OCI-M2 (cell line): ENCODE results near the gene TCF3.

Source experiments
- DNase-seq: peaks from one replicate; lab custom pipeline; 2025; ENCODE audit not compliant: unreplicated experiment; lab: John Stamatoyannopoulos, UW

TCF3 gene

GRCh38 chr19:1631557-1632100, 20.8 kb downstream of the TCF3 start:
- DNase-seq = no peak

GRCh38 chr19:1630811-1631210, 21.6 kb downstream of the TCF3 start:
- no peak for DNase-seq

DNA sequence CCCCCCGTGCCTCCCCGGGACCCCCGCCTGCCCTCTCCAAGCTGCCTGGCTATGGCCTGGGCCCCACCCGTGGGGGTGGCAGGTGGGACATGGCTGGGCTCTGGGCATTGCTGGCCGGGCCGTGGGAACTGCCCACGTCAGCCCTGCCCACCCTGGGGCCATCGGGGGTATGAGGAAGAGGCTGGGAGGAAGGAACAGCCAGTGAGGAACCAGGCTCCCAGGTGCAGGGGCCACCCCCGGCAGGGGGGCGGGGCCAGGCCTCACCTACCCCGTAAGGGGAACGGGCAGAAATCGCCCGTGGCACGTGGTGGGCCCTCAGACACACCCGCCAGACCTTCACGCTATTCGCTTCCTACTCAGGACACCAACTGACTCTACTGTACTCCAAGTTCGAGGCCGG, 22.4 kb downstream of the TCF3 start:
- DNase-seq = no peak

DNA sequence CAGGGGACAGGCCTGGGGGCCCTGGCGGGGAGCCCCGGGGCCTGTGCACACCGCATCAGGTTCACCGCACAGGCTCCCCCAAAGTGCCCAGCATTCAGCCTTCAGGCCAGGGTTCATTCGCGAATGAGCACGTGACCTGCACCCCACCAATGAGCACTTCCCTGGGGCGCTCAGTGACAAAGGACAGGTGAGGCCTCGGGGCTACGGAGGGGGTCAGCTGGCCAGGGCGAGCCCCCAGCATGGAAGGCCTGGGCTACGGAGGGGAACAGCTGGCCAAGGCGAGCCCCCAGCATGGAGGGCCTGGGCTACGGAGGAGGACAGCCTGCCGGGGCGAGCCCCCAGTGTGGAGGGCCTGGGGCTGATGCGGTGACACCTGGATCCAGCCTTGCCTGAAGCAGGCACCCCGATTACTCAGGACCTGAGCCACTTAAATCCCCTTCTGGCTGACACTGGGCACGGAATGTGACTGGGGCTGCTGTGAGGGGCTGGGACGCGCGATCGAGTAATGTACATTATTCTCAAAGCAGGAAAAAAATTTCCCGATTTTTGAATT, 23.1 kb downstream of the TCF3 start:
- no peak for DNase-seq

- no peak for DNase-seq
Measured at GRCh38 chr19:1627194-1627593, 25.2 kb downstream of the TCF3 start.

- DNase-seq = no peak
Measured at GRCh38 chr19:1626417-1627010, 25.9 kb downstream of the TCF3 start.

DNA sequence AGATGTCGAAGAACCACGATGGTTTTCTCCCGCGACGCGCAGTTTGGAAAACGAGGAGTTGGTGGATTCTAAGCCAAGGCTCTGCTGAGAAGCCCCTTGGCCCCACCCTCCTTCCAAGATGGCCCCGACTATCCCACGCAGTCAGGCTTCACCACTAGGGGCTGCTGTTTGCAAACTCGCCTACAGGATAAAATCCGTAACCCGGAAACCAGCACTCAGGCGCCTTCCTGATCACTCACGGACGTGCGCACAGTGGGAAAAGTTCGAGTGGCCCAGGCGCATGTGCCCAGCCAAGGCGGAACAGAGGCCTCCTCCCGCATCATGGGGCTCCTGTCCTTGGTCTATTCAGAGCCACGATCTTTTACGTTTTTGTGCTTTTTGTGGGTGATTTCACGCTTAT, 28.0 kb downstream of the TCF3 start:
- no peak for DNase-seq

DNA sequence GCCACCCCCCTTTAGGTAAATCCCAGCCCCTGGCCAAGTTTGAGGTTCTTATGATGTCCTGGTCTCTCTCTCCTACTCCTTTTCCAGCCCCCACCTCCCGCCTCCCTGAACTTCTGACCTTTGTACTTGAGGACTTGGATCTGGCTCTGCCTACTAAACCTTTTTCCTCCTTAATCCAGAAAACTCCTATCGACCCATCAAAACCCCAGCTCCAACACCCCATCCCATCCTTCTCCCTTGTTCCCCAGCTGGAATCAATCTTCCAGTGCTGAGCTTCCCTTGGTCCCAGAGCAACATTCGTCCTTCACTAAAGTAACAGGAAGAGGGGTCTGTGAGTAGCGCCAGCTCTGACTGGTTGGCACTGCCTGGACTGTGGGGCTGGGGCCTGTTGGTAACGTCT, 29.9 kb downstream of the TCF3 start:
- DNase-seq = no peak

DNA sequence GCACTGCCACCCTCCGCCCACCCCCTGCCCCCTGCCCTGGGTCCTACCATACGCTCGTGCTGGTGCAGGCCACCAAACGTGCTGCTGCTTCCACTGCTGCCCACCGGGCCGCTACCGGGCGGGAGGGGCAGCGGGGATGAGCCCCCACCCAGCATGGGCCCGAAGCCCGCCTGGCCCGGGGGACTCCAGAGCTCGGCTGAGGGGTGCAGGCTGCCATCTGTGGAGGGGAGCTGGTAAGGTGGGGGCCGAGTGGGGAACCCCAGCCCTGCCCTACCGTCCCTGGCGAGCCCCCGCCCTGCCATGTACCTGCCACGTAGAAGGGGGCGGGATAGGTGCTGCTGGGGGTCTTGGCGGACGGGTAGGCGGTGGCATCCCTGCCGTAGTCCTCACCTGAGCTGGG, 30.4 kb downstream of the TCF3 start:
- no peak for DNase-seq

- DNase-seq = no peak
Measured at GRCh38 chr19:1621574-1621973, 30.8 kb downstream of the TCF3 start.

DNA sequence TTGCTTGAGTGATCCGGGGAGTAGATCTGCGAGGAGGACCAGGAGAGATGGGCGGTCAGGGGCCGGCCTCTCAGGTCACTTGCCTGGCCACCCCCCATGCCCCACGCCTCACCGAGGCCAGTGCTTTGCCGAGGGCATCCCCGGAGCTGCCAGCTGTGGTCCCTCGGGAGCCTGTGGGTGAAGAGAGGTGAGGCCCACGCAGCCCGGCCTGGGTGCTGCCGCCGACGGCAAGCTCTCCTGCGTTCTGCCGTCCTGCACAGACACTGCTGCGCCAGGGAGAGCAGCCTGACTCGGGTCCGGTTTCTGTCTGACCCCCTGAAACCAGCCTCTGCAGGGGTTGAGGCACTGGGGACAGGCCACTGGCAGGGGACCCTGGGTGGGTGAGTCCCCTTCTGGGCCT, 31.4 kb downstream of the TCF3 start:
- no peak for DNase-seq

DNA sequence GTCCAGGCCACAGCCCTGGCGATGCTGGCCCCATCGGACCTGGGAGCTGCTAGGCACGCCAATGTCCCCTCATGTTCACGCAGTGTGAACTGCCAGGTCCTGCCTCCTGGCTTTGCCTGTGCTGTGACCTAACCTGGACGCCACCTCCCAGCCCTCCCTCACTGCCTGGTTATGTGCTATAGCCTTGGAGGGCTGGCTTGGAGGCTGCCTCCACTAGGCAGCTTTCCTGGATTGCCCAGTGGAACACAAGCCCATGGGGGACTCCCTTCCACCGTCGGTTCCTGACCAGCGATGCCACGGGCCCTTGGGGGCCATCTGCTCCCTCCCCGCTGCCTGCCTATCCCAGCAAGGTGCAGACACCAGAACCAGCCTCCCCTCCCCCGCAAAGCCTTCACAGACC, 31.9 kb downstream of the TCF3 start:
- no peak for DNase-seq

DNA sequence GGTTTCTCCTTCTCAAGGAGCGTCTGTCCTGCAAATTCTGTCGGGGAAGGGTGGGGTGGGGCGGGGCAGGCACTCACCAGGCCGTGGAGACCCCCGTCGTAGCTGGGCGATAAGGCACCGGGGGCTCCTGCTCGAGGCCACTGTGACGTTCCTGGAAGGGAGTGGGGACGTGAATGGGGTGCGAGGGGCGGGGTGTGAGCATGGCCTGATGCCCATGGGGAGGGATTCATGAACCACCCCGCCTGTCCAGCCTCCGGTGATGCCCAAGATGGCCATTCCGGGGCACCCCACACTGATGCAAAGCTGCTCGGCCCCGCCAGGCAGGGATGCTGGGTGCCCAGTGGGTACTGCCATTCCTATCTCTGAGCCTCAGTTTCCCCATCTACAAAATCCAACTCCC, 32.7 kb downstream of the TCF3 start:
- DNase-seq = no peak

- DNase-seq = no peak
Measured at GRCh38 chr19:1619094-1619439, 33.3 kb downstream of the TCF3 start.

DNA sequence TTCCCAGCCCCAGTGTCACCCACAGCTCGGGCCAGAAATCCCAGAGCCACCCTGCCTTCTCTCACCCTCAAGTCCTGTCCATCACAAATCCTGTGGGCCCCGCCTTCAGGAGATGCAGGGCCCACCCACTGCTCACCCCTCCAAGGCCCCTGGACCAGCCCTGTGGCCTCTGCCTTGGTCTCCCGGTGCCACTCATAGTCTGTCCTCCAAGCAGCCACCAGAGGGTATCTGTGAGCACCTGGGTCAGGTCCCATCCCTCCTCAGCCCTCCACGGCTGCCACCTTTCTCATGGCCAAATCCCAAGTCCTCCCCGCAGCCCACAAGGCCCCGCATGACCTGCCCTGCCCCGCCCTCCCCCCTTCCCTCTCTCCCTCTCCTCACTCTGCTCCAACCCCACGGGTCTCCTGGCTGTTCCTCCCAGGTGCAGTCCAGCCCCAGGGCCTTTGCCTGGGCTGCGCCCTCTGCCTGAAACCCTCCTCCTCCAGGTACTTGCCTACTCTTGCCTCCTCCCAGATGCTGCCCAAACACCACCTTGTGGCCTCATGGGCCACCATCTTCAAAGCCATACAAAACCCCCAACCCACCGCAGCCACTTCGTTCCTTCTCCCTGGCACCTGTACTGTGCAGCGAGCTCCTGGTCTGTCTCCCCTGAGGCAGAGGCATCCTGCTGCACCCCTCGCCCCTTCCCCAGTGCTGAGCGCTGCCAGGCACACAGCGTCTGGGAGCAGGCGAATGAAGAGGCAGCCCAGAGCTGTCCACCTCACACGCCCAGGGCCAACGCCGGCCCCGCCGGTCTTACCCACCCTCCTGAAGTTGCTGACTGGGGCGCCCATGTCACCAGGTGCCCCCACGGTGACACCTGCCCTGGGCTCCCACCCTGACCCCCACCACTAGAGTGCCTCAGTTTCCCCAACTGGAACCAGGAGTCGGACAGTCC, 34.0 kb downstream of the TCF3 start:
- no peak for DNase-seq

GRCh38 chr19:1616875-1617274, 35.5 kb downstream of the TCF3 start:
- DNase-seq = no peak

DNA sequence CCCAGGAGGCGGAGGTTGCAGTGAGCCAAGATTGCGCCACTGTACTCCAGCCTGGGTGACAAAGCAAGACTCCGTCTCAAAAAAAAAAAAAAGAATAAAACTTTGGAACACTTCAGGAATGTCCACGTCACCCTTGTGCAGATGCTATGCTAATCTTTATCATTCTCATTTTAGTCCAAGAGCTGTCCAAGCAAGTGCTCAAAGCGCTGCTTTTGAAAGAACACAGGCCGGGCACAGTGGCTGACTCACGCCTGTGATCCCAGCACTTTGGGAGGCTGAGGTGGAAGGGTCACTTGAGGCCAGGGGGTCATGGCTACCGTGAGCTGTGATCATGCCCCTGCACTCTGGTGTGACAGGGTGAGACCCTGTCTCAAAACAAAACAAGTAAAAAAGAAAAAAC, 36.0 kb downstream of the TCF3 start:
- no peak for DNase-seq

- DNase-seq = no peak
Measured at GRCh38 chr19:1615156-1615765, 37.2 kb downstream of the TCF3 start.

GRCh38 chr19:1613808-1614570, 38.4 kb downstream of the TCF3 start:
- no peak for DNase-seq

DNA sequence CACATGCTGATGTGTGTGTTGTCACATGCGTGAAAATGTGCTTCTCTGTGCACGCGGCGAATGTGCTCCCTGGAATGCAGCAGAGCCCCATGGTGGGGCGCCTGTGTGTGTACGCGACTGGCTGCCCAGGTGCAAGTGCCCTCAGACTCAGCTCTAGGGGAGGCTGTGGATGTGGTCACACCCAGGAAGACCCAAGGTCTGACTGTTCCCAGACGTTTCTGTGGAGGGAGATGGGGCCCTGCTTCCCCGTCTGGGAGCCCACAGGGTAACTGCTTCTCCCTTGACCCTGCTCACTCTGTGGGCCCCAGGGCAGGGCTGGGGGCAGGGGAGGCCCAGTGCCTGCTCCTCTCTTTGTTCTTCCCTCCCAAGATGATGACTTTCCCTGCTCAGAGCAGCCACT, 39.3 kb downstream of the TCF3 start:
- no peak for DNase-seq
